GM12875 (cell line): ENCODE results near the gene FBN2.

Experiments used
- H3K4me3 ChIP-seq: one replicate; pipeline ENCODE4 v1.5.1; 2011; ENCODE audit warnings: low read depth, low read length, control low read depth
- TF ChIP-seq, protein P1 (sequence below): IDR thresholded peaks from 2 replicates; pipeline ENCODE4 v1.5.1; 2011; ENCODE audit warnings: low read depth, mild to moderate bottlenecking, control low read depth, inconsistent platforms, low read length, moderate library complexity, borderline replicate concordance; ENCODE audit not compliant: insufficient read depth

FBN2 gene

DNA sequence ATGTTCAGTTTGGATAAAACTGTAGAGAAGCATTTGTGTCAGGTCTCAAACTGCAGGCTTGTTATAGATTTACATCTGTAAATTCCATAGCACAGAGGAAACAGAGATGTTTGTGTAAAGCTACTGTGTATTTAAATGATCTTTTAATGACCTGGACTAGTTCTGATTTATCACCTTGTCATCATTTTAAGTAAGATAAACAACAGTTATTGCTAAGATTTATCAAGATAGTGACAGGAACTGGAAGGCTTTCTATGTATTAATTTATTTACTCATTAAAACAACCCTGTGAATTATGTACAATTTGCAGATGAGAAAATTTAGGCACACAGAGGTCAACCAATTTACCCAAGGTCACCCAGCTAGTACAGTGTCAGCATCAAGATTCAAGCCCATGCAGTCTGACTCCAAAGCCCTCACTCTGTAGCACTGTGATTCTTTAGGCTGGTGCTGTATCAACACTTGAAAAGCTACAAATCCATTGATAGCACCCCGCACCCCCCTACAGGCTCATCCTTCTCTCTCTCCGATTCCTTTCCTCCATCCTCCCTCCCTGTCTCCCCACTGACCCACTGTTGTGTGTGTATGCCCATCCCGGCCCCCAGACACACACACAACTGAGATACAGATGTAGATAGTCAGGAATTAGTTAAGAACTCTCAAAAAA lies 184.5 kb downstream of the FBN2 start:
- H3K4me3 ChIP-seq = no peak overlapping the region
- TF ChIP-seq, protein P1, sequence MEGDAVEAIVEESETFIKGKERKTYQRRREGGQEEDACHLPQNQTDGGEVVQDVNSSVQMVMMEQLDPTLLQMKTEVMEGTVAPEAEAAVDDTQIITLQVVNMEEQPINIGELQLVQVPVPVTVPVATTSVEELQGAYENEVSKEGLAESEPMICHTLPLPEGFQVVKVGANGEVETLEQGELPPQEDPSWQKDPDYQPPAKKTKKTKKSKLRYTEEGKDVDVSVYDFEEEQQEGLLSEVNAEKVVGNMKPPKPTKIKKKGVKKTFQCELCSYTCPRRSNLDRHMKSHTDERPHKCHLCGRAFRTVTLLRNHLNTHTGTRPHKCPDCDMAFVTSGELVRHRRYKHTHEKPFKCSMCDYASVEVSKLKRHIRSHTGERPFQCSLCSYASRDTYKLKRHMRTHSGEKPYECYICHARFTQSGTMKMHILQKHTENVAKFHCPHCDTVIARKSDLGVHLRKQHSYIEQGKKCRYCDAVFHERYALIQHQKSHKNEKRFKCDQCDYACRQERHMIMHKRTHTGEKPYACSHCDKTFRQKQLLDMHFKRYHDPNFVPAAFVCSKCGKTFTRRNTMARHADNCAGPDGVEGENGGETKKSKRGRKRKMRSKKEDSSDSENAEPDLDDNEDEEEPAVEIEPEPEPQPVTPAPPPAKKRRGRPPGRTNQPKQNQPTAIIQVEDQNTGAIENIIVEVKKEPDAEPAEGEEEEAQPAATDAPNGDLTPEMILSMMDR = no peak

- TF ChIP-seq, protein P1 = no peak
- H3K4me3 ChIP-seq = no peak overlapping the region
These were observed 187.3 kb downstream of the FBN2 start for GRCh38 chr5:128350705-128351104.

DNA sequence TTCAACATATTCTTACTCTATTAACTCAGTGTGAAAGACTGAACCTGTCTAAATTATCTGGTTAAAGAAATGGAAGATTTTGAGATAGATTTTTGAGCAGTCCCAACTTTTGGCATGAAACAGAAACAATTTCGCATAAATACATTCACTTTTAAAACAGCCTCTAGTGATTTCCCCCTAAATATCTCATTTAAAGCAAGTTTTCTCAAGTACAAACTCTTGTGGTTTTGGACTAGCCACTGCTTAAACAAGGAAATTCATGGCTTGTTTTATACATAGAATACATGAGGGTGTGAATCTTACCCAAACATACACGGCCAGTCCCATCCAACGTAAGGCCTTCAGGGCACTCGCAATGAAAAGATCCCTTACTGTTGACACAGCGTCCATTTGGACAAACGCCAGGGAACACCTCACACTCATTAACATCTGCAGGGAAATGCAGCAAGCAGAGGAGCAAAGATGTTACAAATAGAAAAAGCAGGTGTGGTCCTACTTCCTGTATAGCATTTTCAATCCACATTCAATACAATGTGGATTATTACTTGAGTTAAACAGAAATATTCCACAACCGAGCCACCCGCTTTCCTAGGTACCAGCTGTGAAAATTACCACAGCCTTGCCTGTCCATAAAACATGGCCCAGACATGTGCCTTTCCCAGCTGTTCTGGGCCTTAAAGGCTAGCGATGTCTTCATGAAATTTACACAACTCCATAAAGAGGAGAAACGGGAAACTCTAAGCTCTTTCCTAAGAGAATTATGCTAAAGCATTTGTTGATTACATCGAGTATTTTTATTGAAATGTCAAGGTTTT lies 188.8 kb downstream of the FBN2 start:
- no peak overlapping the region for H3K4me3 ChIP-seq
- TF ChIP-seq, protein P1 = no peak

DNA sequence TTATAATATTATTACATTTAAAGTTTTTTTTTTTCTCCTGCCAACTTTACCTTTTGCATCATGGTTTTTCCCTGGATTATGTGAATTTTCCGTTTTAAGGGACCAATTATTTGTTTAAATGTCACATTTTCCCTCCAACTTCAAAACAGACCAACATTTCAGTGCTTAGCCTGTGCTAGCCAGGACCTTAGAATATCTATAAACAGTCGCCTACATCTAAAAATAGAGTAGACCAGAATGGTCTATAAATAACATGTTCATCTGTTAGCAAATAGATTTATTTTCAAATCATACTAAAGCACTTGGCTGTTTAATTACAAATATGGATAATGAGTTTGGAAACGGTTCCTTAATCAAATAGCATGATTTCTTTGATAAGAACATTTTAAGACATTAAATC lies 192.0 kb downstream of the FBN2 start:
- H3K4me3 ChIP-seq = no peak overlapping the region
- TF ChIP-seq, protein P1 = no peak

DNA sequence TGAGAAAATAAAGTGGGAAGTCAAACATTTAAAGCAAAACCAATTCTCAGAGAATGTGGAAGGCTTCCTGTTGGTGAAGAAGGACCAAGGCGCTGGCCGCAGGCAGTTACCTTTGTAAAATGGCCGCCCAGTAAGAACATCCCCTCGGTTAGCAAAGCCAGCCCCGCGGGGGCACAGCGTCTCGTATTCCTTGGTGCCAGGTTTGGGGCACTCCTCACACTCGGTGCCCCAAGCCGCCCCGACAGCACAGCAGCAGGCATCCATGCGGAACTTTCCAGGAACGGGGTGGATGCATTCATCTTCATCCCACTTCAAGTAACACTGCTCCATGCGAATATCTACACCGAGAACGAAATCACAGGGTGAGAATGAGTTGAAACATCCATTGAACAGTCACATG lies 192.8 kb downstream of the FBN2 start:
- TF ChIP-seq, protein P1 = no peak
- no peak overlapping the region for H3K4me3 ChIP-seq

- TF ChIP-seq, protein P1 = no peak
- H3K4me3 ChIP-seq = no peak overlapping the region
These were observed 194.9 kb downstream of the FBN2 start for GRCh38 chr5:128343168-128343567.

GRCh38 chr5:128341056-128341455 lies 197.0 kb downstream of the FBN2 start:
- no peak overlapping the region for H3K4me3 ChIP-seq
- TF ChIP-seq, protein P1 = no peak
